Neural progenitor cell (in vitro differentiated cells): Measurements from ENCODE around the gene PLPP3.

ENCODE experiments used
- CTCF ChIP-seq: fragments of 200-600 bp; sonication (generic); IDR thresholded peaks from 2 replicates; pipeline ENCODE4 v1.5.1; 2017; ENCODE audit warnings: antibody characterized with exemption, mild to moderate bottlenecking
- EZH2phosphoT487 ChIP-seq: fragments of 200-600 bp; sonication (generic); IDR thresholded peaks from 2 replicates; pipeline ENCODE4 v1.6.1; 2017; ENCODE audit warnings: antibody characterized with exemption

GRCh38 chr1:56542651-56543050, 36.7 kb downstream of the PLPP3 start:
- no peak for TF ChIP-seq CTCF
- no peak for TF ChIP-seq EZH2phosphoT487
